CD1c-positive myeloid dendritic cell (primary cell): ENCODE measurements around the gene STAT3.
"Not testable (repeated sequence)": the region's sequence is repeated elsewhere in the genome, so short reads cannot be mapped to it uniquely, and the experiment has no call there.

Experiments used
- DNase-seq: peaks from one replicate; pipeline ENCODE4 v3.0.0-alpha.2; 2016; ENCODE audit errors: extremely low spot score

Gene STAT3

GRCh38 chr17:42297775-42298174 is 90.5 kb downstream of the STAT3 start:
- DNase-seq, result not testable (repeated sequence)

GRCh38 chr17:42296012-42296411 is 92.2 kb downstream of the STAT3 start:
- DNase-seq, result no peak

DNA sequence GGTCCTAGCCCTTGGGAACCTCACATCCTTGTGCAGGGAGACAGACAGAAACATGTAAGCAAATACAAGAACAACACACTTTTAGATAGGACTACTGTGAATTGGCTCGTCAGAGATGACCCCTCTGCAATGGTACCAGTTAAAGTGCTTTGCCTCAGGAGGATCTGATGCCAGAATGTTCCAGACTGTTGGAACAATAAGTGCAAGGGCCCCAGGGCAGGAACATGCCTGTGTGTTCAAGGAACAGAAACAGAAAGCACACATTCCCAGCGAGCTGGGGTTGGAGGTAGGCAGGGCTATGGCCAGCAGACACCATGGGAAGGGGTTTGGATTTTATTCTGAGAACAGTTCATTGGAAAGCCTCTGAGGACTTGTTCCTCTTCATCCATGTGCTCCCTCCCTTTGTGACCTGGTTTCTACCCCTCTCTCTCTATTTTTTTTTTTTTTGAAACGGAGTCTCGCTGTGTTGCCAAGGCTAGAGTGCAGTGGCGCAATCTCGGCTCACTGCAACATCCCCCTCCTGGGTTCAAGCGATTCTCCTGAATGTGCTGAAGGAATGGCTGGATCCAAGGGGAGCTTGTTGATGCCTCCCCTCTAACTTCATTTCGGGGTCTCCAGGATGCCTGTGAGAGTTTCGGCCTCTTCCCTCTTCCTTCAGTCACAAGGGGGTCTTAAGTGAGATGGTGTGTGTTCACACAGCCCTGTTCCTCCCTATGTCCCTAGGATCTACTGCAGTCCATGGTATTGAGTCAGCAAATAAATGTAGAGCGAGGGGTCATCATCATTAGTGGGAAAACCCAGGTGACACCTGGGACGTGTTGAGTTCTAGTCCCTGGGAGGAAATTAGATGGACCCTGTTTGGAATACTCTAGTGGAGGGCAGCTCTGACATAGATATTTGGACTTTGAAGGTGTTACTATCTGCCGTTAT is 93.5 kb downstream of the STAT3 start:
- no peak for DNase-seq

GRCh38 chr17:42291129-42291528 is 97.1 kb downstream of the STAT3 start:
- no peak for DNase-seq

GRCh38 chr17:42290577-42290976 is 97.7 kb downstream of the STAT3 start:
- no peak for DNase-seq

DNA sequence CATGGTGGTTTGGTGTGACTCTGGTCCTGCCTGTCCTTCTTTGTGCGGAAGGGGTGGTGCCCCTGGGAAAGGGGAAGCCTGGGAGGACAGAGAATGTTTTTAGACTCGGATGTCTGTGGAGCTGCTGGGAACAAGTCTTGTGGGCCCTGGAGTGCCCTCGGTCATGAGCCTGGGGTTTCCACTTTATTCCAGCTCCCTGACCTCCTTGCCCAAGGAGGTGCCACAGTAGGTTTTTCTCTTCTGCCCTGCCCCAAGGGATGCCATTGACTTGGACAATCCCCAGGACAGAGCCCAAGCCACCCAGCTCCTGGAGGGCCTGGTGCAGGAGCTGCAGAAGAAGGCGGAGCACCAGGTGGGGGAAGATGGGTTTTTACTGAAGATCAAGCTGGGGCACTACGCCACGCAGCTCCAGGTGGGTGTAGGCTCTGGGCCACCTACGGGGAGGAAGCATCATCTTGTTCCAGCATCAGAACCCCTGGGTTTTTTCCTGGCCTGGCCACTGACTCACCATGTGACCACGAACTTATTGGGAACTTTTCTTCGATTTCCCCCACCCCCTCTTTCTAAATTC is 98.5 kb downstream of the STAT3 start:
- DNase-seq, result peak; percentile 71

DNA sequence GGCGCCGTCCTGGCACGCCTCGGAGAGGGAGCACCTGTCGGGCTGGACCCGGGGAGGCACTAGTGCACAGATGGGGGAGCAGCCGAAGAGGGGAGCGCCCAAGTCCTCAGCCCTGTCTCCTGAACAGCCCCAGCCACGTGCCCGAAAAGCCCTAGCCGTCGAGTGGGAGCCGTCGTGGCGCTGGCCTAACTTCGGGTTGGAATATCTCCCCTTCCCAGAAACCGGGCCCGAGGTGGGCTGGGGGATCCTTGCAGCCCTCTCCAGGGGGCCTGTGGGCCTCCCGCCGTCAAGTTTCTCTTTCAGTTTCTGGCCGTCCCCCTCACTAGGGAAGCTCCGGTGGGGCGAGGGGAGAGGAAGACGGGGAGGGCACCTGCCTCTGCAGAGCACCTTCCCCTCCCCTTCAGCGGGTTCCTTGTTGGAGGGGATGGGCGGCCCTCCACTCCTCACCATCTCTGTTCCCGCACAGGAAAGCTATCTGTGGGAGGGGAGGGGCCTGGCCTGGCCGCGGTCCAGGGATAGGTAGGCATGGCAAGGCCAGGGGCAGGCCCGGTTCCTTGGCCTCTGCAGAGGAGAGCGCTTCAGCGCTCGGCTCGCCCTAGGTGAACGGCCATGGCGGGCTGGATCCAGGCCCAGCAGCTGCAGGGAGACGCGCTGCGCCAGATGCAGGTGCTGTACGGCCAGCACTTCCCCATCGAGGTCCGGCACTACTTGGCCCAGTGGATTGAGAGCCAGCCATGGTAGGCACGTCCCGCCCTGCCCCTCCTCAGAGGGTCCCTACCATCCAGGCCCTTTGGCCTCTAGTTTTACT is 99.2 kb downstream of the STAT3 start:
- DNase-seq, result peak; percentile 3

- DNase-seq, result peak; percentile 87
Measured at GRCh38 chr17:42287977-42288802, 100.1 kb downstream of the STAT3 start, which contains the start of gene STAT5A. Gene STAT5A, plus strand, starts transcription at chr17:42288498. Its CDS starts 914 bp downstream, at chr17:42289412.

DNA sequence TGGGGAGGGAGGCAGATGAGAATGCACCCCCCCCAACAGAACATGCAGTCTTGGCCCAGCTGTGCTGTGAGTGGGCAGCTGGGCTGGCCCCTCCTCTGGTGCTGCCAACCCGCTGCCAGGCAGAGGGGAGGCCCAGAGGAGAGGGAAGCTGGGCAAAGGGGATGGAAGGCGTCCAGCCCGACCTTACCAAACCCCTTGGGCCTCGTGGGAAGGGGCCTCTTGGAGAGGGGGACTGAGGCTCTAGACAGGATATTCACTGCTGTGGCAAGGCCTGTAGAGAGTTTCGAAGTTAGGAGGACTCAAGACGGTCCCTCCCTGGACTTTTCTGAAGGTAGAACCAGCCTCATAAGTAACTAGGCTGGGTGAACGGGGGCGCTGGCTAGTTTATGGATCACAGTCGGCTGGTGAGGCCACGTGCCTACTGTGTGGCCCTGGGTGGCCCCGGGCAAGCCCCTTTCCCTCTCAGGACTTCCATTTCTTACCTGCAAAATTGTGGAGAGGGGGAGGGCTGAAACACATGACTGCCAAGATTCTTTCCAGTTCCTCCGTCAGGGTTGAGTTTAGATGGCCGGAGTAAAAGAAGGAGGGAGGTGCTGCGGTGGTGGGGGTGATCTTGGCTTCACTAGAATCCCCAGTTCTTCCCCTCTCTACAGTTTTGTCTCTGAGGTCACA is 100.8 kb downstream of the STAT3 start:
- DNase-seq, result peak; percentile 67

DNA sequence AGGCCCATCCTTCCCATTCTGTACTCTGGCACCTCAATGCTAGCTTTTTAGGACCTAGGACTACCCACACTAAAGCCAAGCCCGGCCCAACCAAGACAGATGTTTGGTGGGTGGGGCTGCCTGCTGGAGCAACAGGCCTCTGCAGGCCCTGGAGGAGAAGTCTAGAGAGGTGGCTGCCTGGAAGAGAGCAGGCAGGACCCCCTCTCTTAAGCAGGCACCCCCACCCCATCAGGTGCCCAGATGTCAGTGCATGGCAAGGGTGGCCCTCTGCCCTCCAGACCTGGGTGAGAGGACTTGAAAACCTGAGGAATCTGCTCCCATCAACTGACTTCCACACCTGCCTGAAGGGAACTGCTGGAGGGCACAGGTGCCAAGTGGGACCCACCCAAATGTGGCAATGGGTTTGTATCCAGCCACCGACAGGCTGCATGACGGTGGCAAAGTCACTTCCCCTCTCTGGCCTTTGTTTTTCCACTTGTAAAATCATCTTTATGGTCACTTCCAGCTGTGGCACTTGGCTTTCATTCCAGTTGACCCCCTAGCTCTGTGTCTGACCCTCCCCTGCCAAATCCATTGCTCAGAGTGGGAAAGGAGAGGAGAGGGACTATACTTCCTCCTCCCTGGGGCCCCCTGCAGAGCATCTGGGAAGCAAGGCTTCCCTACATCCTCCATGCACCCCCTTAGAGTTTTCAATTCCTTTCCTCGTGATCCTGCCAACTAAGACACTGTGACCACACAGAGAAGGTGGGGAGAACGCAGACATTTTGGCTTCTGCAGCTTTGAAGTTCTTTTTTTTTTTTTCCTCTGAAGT is 101.6 kb downstream of the STAT3 start:
- DNase-seq, result peak; percentile 70

DNA sequence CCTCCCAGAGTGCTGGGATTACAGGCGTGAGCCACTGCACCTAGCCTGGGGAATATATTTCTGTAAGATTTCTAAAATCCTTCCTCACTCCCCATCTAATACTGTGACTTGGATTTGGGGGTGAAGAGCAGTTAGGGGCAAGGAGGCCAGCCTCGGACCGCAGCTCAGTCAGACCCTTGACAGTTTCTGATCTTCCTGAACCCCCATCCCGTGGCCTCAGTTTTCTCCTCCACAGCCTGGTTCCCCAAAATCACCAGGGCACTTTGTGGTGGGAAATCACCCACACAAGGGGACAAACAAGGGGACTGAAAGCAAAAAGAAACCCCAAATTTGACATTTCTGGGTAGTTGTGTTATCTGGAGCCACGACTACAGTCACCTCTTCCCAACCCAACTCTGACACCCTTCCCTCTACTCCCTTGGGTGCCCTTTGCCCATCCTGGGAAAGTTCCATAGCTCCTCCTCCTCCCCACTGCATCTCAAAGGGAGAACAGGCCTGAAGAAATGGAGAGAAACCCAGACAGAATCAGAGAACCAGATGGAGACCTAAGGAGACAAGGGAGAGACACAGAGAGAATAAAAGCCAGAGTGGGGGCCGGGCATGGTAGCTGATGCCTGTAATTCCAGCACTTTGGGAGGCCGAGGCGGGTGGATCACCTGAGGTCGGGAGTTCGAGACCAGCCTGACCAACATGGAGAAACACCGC is 102.7 kb downstream of the STAT3 start:
- DNase-seq, result no peak

DNA sequence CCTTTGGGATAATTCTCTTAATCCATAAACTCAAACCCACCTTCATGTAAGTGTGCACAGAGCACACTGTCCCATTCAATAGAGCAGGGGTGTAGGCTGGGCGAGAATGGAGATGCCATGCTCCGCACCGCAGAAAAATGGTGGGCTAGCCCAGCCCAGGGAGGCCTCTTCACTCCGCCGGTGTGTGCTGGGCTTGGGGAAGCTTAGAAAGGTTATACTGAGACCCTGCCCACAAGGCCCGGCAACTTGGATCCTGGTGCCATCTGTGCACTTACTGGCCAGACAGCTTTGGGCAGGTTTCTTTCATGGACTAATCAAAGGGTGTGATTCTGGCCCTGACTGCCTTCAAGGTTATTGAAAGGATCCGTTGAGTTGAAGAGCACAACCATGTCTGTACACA is 103.7 kb downstream of the STAT3 start:
- no peak for DNase-seq

DNA sequence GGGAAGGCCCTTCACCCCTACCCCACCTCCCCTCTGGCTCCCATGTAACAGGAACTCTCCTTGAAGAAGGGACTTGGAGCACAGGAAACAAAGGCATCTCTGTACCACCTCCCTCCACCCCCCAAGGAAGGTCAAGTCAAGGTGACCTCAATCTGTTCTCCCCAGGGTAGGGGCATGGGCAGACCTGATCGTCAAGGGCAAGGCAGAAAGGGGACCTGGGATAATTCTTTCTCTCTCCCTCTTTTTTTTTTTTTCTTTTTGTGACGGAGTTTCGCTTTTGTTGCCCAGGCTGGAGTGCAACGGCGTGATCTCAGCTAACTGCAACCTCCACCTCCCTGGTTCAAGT is 104.2 kb downstream of the STAT3 start:
- DNase-seq, result no peak

DNA sequence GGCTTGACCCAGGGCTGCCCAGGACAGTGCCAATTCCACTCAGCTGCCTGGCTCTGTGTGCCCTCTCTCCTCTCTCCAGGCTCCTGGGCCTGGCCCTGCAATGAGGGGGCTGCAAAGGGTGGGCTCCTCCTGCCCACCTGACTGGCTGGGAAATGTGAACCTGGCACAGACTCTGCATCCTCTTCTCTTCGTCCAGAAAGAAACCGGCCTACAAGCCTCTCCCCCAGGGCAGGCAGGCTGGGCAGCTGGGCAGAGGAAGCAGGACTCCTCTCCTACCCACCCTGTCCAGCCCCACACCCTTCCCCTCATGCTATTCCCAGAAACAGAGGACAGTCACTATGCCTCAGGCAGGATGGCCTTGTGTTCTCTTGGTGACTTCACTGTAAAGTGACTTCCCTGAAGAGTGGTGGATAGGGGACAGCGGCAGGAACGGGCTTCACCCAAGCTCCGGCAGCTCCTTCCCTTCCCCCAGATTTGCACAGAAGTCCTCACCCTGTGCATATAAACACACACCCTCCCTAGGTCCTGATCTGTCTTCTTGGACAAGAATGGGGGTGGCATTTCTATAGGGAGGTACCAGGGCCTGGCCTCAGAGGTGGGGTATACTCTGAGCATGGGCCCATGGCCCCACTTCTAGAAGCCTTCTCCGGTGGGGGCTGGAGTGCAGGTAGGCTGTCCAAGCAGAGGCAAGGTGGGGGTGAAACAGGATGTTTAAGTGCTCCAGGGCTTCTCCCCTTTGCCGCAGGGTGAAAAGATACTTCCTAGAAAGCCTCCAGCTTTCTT is 104.8 kb downstream of the STAT3 start:
- no peak for DNase-seq

GRCh38 chr17:42282478-42283080 is 105.7 kb downstream of the STAT3 start:
- DNase-seq, result no peak

DNA sequence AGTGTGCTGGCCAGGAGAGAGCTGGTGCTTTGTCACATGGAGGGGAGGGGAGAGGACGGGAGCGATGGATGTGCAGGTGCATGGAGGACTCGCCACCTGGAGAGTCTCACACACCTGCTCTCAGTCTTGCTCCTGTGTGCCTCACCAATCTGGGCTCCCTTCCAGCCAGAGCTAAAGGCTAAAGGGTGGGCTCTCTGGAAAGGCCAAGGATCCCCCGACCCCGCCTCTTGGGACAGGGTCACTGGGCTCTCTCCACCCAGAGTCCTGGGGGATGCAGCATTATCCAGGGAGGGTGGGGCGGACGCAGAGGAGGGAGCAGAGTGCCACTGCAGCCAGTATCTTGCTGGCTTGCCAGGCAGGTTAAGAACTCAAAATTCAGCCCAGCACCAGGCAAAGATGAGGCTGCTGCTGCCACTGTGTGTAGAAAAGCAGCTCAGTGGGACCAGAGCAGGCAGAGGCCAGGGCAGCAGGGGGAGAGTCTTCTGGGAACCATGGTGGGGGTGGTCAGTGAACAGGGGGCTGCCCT is 106.6 kb downstream of the STAT3 start:
- no peak for DNase-seq

GRCh38 chr17:42279776-42280630 is 108.2 kb downstream of the STAT3 start:
- DNase-seq, result no peak
